Measurements from ENCODE around the gene PDPR. TPM values are rescaled to one million over a fixed set of nuclear protein-coding genes. Genes with fewer than 3 reads are reported as not detected.
"Not testable (repeated sequence)": the region's sequence is repeated elsewhere in the genome, so short reads cannot be mapped to it uniquely, and the experiment has no call there.

The PDPR gene
- total and polyA plus RNA-seq, 2 experiments from 2014 or later: 8.3 to 38.2 TPM

- H3K79me2 ChIP-seq (replicated peaks; ENCODE audit: insufficient read depth); H3K27me3 ChIP-seq (ENCODE audit: insufficient read depth); H2AFZ ChIP-seq; H4K20me1 ChIP-seq (replicated peaks; ENCODE audit: insufficient read depth); DNase-seq (ENCODE audit: low spot score); ATAC-seq; H3K4me1 ChIP-seq (ENCODE audit: insufficient read depth); H3F3A ChIP-seq (replicated peaks; ENCODE audit: low read depth); H3K27me3 Mint-ChIP-seq (ENCODE audit: insufficient read depth, low read depth, poor library complexity); H3K4me1 Mint-ChIP-seq; H3K9me3 Mint-ChIP-seq; H3K4me3 ChIP-seq; H3K9me2 ChIP-seq (ENCODE audit: insufficient read depth); H3K27ac Mint-ChIP-seq; H3K4me3 Mint-ChIP-seq; H3K27ac ChIP-seq (ENCODE audit: low read depth); H3K4me2 ChIP-seq: not testable (repeated sequence)
- H3K36me3 Mint-ChIP-seq (ENCODE audit: low read depth): peaks cover 70% of the 10 kb centered on the region
- H3K36me3 ChIP-seq (ENCODE audit: insufficient read depth): peaks cover 26% of the 10 kb centered on the region
Observed at GRCh38 chr16:70135796-70136195, 21.7 kb downstream of the PDPR start.

GRCh38 chr16:70136595-70136994 lies 22.5 kb downstream of the PDPR start:
- H3K4me3 ChIP-seq; ATAC-seq; H3K4me1 ChIP-seq (ENCODE audit: insufficient read depth); H3K79me2 ChIP-seq (replicated peaks; ENCODE audit: insufficient read depth); H2AFZ ChIP-seq; H3K9me3 Mint-ChIP-seq; H3K4me1 Mint-ChIP-seq; H3K27ac ChIP-seq (ENCODE audit: low read depth); H4K20me1 ChIP-seq (replicated peaks; ENCODE audit: insufficient read depth); H3K4me3 Mint-ChIP-seq; H3K4me2 ChIP-seq; H3K27me3 ChIP-seq (ENCODE audit: insufficient read depth); DNase-seq (ENCODE audit: low spot score); H3F3A ChIP-seq (replicated peaks; ENCODE audit: low read depth); H3K9me2 ChIP-seq (ENCODE audit: insufficient read depth); H3K27ac Mint-ChIP-seq; H3K27me3 Mint-ChIP-seq (ENCODE audit: insufficient read depth, low read depth, poor library complexity): not testable (repeated sequence)
- H3K36me3 ChIP-seq (ENCODE audit: insufficient read depth): peaks cover 30% of the 10 kb centered on the region
- H3K36me3 Mint-ChIP-seq (ENCODE audit: low read depth): peaks cover 74% of the 10 kb centered on the region

- not testable (repeated sequence) for H3K27me3 Mint-ChIP-seq (ENCODE audit: insufficient read depth, low read depth, poor library complexity); H3K4me3 Mint-ChIP-seq; H3K4me1 Mint-ChIP-seq; H3K4me2 ChIP-seq; H3K27me3 ChIP-seq (ENCODE audit: insufficient read depth); H3K9me3 Mint-ChIP-seq; H3K79me2 ChIP-seq (replicated peaks; ENCODE audit: insufficient read depth); H3K4me3 ChIP-seq; ATAC-seq; H3K27ac Mint-ChIP-seq; H3K9me2 ChIP-seq (ENCODE audit: insufficient read depth); DNase-seq (ENCODE audit: low spot score); H2AFZ ChIP-seq; H4K20me1 ChIP-seq (replicated peaks; ENCODE audit: insufficient read depth); H3K4me1 ChIP-seq (ENCODE audit: insufficient read depth); H3F3A ChIP-seq (replicated peaks; ENCODE audit: low read depth); H3K27ac ChIP-seq (ENCODE audit: low read depth)
- peaks cover 64% of the 10 kb centered on the region for H3K36me3 Mint-ChIP-seq (ENCODE audit: low read depth)
- peaks cover 23% of the 10 kb centered on the region for H3K36me3 ChIP-seq (ENCODE audit: insufficient read depth)
Observed at GRCh38 chr16:70142739-70143138, 28.6 kb downstream of the PDPR start.

GRCh38 chr16:70143231-70143895 lies 29.2 kb downstream of the PDPR start:
- not testable (repeated sequence) for H3K9me3 Mint-ChIP-seq; DNase-seq (ENCODE audit: low spot score); H3F3A ChIP-seq (replicated peaks; ENCODE audit: low read depth); H3K27me3 ChIP-seq (ENCODE audit: insufficient read depth); H3K4me1 Mint-ChIP-seq; H2AFZ ChIP-seq; H3K27ac ChIP-seq (ENCODE audit: low read depth); H4K20me1 ChIP-seq (replicated peaks; ENCODE audit: insufficient read depth); ATAC-seq; H3K27me3 Mint-ChIP-seq (ENCODE audit: insufficient read depth, low read depth, poor library complexity); H3K4me2 ChIP-seq; H3K4me3 ChIP-seq; H3K9me2 ChIP-seq (ENCODE audit: insufficient read depth); H3K4me3 Mint-ChIP-seq; H3K4me1 ChIP-seq (ENCODE audit: insufficient read depth); H3K27ac Mint-ChIP-seq; H3K79me2 ChIP-seq (replicated peaks; ENCODE audit: insufficient read depth)
- peaks cover 23% of the 10 kb centered on the region for H3K36me3 ChIP-seq (ENCODE audit: insufficient read depth)
- peaks cover 65% of the 10 kb centered on the region for H3K36me3 Mint-ChIP-seq (ENCODE audit: low read depth)

- H3K27ac Mint-ChIP-seq: not testable (repeated sequence)
Observed at GRCh38 chr16:70147853-70148252, 33.7 kb downstream of the PDPR start.

GRCh38 chr16:70148453-70148852 lies 34.3 kb downstream of the PDPR start:
- peaks cover 73% of the 10 kb centered on the region for H3K36me3 Mint-ChIP-seq (ENCODE audit: low read depth)
- peaks cover 40% of the 10 kb centered on the region for H3K36me3 ChIP-seq (ENCODE audit: insufficient read depth)
- not testable (repeated sequence) for H3K9me2 ChIP-seq (ENCODE audit: insufficient read depth); H3K9me3 Mint-ChIP-seq; H3K4me3 Mint-ChIP-seq; H3K4me3 ChIP-seq; H3K27ac ChIP-seq (ENCODE audit: low read depth); H3K27me3 ChIP-seq (ENCODE audit: insufficient read depth); H3K79me2 ChIP-seq (replicated peaks; ENCODE audit: insufficient read depth); H2AFZ ChIP-seq; H3K4me2 ChIP-seq; H3K27ac Mint-ChIP-seq; DNase-seq (ENCODE audit: low spot score); H3K4me1 ChIP-seq (ENCODE audit: insufficient read depth); ATAC-seq; H3K27me3 Mint-ChIP-seq (ENCODE audit: insufficient read depth, low read depth, poor library complexity); H3K4me1 Mint-ChIP-seq
- H4K20me1 ChIP-seq (replicated peaks; ENCODE audit: insufficient read depth): peaks cover 30% of the 10 kb centered on the region; the same call in 1 of the 2 replicates
- peaks cover 15% of the 10 kb centered on the region for H3F3A ChIP-seq (replicated peaks; ENCODE audit: low read depth)

More at GRCh38 chr16:70147853-70148252, 33.7 kb downstream of the PDPR start:
- H3K9me3 Mint-ChIP-seq; H3K4me2 ChIP-seq; H3K27me3 ChIP-seq (ENCODE audit: insufficient read depth); H3K4me1 ChIP-seq (ENCODE audit: insufficient read depth); H3K4me3 Mint-ChIP-seq; H3K9me2 ChIP-seq (ENCODE audit: insufficient read depth); H3K27ac ChIP-seq (ENCODE audit: low read depth); DNase-seq (ENCODE audit: low spot score); H3K4me1 Mint-ChIP-seq; H3K27me3 Mint-ChIP-seq (ENCODE audit: insufficient read depth, low read depth, poor library complexity); ATAC-seq; H3K4me3 ChIP-seq; H2AFZ ChIP-seq; H3K79me2 ChIP-seq (replicated peaks; ENCODE audit: insufficient read depth): not testable (repeated sequence)
- Histone ChIP-seq H3K36me3 (ENCODE audit: insufficient read depth) (peaks cover 40% of the 10 kb centered on the region), H4K20me1 (replicated peaks; ENCODE audit: insufficient read depth) (peaks cover 25% of the 10 kb centered on the region; the same call in 1 of the 2 replicates), H3F3A (replicated peaks; ENCODE audit: low read depth) (peaks cover 14% of the 10 kb centered on the region)
- H3K36me3 Mint-ChIP-seq (ENCODE audit: low read depth): peaks cover 73% of the 10 kb centered on the region
